K562 (cell line): ENCODE results near the gene MEIS1. TPM values are rescaled to one million over a fixed set of nuclear protein-coding genes. Genes with fewer than 3 reads are reported as not detected.

Source experiments
- ATAC-seq: fragments of 200-7000 bp; cut with Tn5 transposase; 3 replicates; pipeline ENCODE4 v1.9.1; 2020; ENCODE audit warnings: moderate library complexity
- BruUV-seq: library from RNA; stranded (reverse); fragments of 400-500 nt; replicated peaks from 2 replicates; lab custom pipeline; 2021; lab: Mats Ljungman, UMichigan
- CTCF ChIA-PET: fragments of 300-600 bp; formaldehyde crosslinking; extraction: SDS; loops from one replicate; lab custom pipeline; 2021; ENCODE audit warnings: low intra/inter-chr PET ratio; lab: Yijun Ruan, JAX
- POLR2A ChIA-PET: fragments of 300-600, 350-650 bp; sonication (Branson Sonifier 250); formaldehyde crosslinking; extraction: SDS; loops from one replicate; lab custom pipeline; 2021; ENCODE audit warnings: antibody characterized with exemption, inconsistent platforms; lab: Yijun Ruan, JAX
- DNase-seq, 4 experiments: peaks; one replicate each; pipeline versions ENCODE4 v3.0.0 to v3.0.0-alpha.2; 2011 to 2018; ENCODE audit warnings: low spot score in 3 of 4, mixed read lengths in 3 of 4; ENCODE audit errors: extremely low read depth in 1 of 4
- FAIRE-seq: peaks from 2 replicates; lab custom pipeline; 2011; peaks lifted over from hg19 to GRCh38; lab: Jason Lieb, UNC
- H2AFZ ChIP-seq: 2 replicates; pipeline ENCODE4 v1.6.0; 2011; ENCODE audit warnings: low read depth, low read length, control low read depth, inconsistent platforms
- H3K27ac ChIP-seq: fragments of 200-600 bp; 3 replicates; pipeline ENCODE4 v1.8.0; 2011; ENCODE audit warnings: low read depth, mild to moderate bottlenecking, control low read depth, inconsistent platforms, low read length, moderate library complexity, mixed read lengths; ENCODE audit errors: extremely low read depth
- H3K27me3 ChIP-seq, 2 experiments: fragments of 300-600 bp in 1 of 2; 2 replicates in 1 of 2; 3 replicates in 1 of 2; pipeline versions ENCODE4 v1.6.0 to v1.8.0; 2011; ENCODE audit warnings: inconsistent platforms in 2 of 2, low read length in 2 of 2, mild to moderate bottlenecking in 1 of 2, mixed read lengths in 1 of 2, moderate library complexity in 1 of 2; ENCODE audit not compliant: control insufficient read depth in 2 of 2, insufficient read depth in 2 of 2
- H3K36me3 ChIP-seq: fragments of 300-600 bp; 3 replicates; pipeline ENCODE4 v1.8.0; 2011; ENCODE audit warnings: mild to moderate bottlenecking, low read length, inconsistent platforms; ENCODE audit not compliant: control insufficient read depth, insufficient read depth
- H3K4me1 ChIP-seq, 2 experiments: fragments of 200-600 bp in 1 of 2; replicated peaks in 1 of 2; 2 replicates in 1 of 2; 3 replicates in 1 of 2; pipeline versions ENCODE4 v1.5.1 to v1.8.0; 2011; ENCODE audit warnings: inconsistent platforms in 2 of 2, low read length in 2 of 2, mild to moderate bottlenecking in 1 of 2, mixed read lengths in 1 of 2, moderate library complexity in 1 of 2; ENCODE audit not compliant: control insufficient read depth in 2 of 2, insufficient read depth in 2 of 2
- H3K4me2 ChIP-seq: 2 replicates; pipeline ENCODE4 v1.6.1; 2011; ENCODE audit warnings: low read length, control low read depth, inconsistent platforms, mixed read lengths; ENCODE audit not compliant: insufficient read depth
- H3K4me3 ChIP-seq: fragments of 200-600 bp; sonication (generic), shearing (Covaris generic); 2 replicates; pipeline ENCODE4 v1.5.1; 2016; ENCODE audit warnings: control low read depth, inconsistent platforms
- H3K79me2 ChIP-seq: fragments of 200-600 bp; 3 replicates; pipeline ENCODE4 v1.8.0; 2011; ENCODE audit warnings: low read length, inconsistent platforms; ENCODE audit not compliant: control insufficient read depth, insufficient read depth
- H3K9ac ChIP-seq, 2 experiments: 2 replicates each; pipeline versions ENCODE4 v1.6.0 to v1.6.1; 2011; ENCODE audit warnings: low read depth in 2 of 2, low read length in 2 of 2, control low read depth in 1 of 2, inconsistent platforms in 1 of 2, mild to moderate bottlenecking in 1 of 2, mixed read lengths in 1 of 2; ENCODE audit not compliant: insufficient read depth in 1 of 2
- H3K9me1 ChIP-seq: one replicate; pipeline ENCODE4 v1.6.0; 2011; ENCODE audit warnings: inconsistent platforms, mild to moderate bottlenecking, low read length, moderate library complexity; ENCODE audit not compliant: control insufficient read depth, insufficient read depth
- H3K9me3 ChIP-seq: replicated peaks from 2 replicates; pipeline ENCODE4 v1.5.1; 2011; ENCODE audit warnings: low read depth, low read length, inconsistent platforms; ENCODE audit not compliant: control insufficient read depth, insufficient read depth
- H4K20me1 ChIP-seq: replicated peaks from 2 replicates; pipeline ENCODE4 v1.6.1; 2011; ENCODE audit warnings: low read length, inconsistent platforms, mixed read lengths; ENCODE audit not compliant: control insufficient read depth, insufficient read depth
- HOXB6 ChIP-seq: fragments of 250-450 bp; sonication (Bioruptor Pico); IDR thresholded peaks from 2 replicates; pipeline ENCODE4 v1.5.1; 2022; ENCODE audit warnings: mild to moderate bottlenecking, borderline replicate concordance
- WGBS: fragments of 100-300 bp; shearing (Covaris generic); methylation state at CpG from one replicate; pipeline ENCODE4 v1.1.6; 2016; ENCODE audit warnings: low coverage, mixed read lengths; ENCODE audit not compliant: insufficient coverage; ENCODE audit errors: missing lambda C conversion rate; 5-methylcytosine and 5-hydroxymethylcytosine counted together
- in situ Hi-C: fragments of 300-500 bp; cut with MboI; formaldehyde crosslinking; loops from 4 replicates; pipeline ENCODE4 v1.15.0; 2018; ENCODE audit warnings: inconsistent platforms, mixed read lengths
- intact Hi-C: fragments of 100-400 bp; cut with micrococcal nuclease; formaldehyde crosslinking; loops from 2 replicates; pipeline ENCODE4 v1.14.2; 2022
- polyA plus RNA-seq, 8 experiments: library from polyadenylated mRNA; depleted of rRNA in 4 of 8; stranded (reverse) in 5 of 8; unstranded in 3 of 8; fragments of >200 nt; fragmentation: Nextera tagmentation in 2 of 8; fragmentation: Illumina TruSeq in 1 of 8; extraction: Ambion mirVana in 2 of 8; extraction: Trizol in 1 of 8; gene quantifications; 2 replicates each; pipeline versions ENCODE4 v1.2.1 to v1.2.3, GENCODE V29; 2011 to 2014; ENCODE audit warnings: inconsistent platforms in 1 of 8, missing spikeins in 1 of 8
- total RNA-seq, 7 experiments: library from RNA; depleted of rRNA in 6 of 7; stranded (reverse); fragments of >200 nt in 6 of 7; fragmentation: Illumina TruSeq in 2 of 7; extraction: Trizol in 2 of 7; gene quantifications; 2 replicates each; pipeline versions ENCODE4 v1.2.1 to v1.2.3, GENCODE V29; 2011 to 2021; ENCODE audit warnings: low replicate concordance in 1 of 7
- TF ChIP-seq, protein P1 (sequence below): fragments of 150-350 bp; IDR thresholded peaks from 2 replicates; pipeline ENCODE4 v1.6.1; 2014; ENCODE audit warnings: low read depth, mild to moderate bottlenecking, low read length, borderline replicate concordance
- TF ChIP-seq, protein P2 (sequence below): fragments of 450-650 bp; IDR thresholded peaks from 2 replicates; pipeline ENCODE4 v1.6.1; 2016; ENCODE audit warnings: mild to moderate bottlenecking
- TF ChIP-seq, protein P3 (sequence below), 2 experiments: fragments of 450-650 bp in 1 of 2; sonication (generic) in 1 of 2; formaldehyde crosslinking in 1 of 2; IDR thresholded peaks; 2 replicates each; pipeline versions ENCODE4 v1.7.1 to v1.9.0; 2016 to 2022; ENCODE audit warnings: inconsistent platforms in 1 of 2, mild to moderate bottlenecking in 1 of 2, missing genetic modification reagents in 1 of 2

The MEIS1 gene
- total and polyA plus RNA-seq, 9 of the 15 experiments (the other 6 are each of a cell fraction or from before 2014, with no cell fraction given): 2.3 to 9.0 (median 5.9) TPM

DNA sequence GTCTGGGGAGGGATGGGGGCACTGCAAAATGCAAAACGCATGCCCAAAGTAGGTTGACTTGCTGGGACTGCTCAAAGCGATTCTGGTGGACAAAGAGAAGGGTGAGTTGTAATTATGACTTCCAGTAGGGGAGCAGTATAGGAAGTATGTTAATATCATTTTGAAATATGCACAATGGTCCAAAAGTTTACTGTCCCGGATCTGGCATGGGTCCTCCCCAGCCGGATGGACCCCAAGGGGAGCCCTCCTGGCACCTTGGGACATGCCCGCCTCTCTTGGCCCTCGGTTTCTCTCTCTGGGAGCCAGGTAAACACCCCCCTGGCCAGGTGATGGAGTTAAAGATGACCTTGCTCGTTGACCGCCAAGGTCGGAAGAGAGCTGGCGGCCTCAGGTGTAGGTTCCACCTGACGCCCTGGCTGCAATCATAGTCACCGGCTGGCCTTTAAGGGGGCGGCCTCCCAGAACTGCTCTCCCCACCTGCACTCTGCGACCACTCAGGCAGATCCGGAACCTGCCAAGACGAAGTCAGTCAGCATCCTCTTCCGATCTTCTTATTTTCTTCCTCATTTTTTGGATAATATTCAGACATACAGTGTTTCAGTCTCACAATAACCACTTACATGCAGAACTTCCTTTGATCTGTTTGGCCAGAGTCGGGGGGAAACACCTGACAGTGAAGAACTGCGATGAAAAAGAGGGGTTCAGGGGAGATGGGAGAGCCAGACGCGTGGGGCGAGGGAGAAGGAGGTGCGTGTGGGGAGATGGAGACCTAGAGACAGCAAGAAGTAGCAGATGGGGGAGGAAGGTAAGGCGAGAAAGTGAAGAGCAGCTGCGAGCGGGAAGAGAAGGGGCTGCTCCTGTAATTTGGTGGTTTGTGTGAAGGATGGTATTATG is 148.3 kb downstream of the MEIS1 start:
- in situ Hi-C loops (no loop called here), intact Hi-C loops (loop anchor here (10.0 kb wide), 1 partner anchor 1262 kb away; no protein-coding TSS in a partner anchor)
- POLR2A ChIA-PET: no interaction called here
- DNase-seq (no peak), FAIRE-seq (no peak), ATAC-seq (no peak)
- CTCF ChIA-PET: no interaction called here
- Histone ChIP-seq H3K27me3 (peaks cover 29 to 32% of the 10 kb centered on the region in 2 experiments), H3K79me2 (no peaks in the 10 kb centered on the region), H4K20me1 (no peaks in the 10 kb centered on the region), H3K4me2 (no peak overlapping the region), H3K9me3 (no peaks in the 10 kb centered on the region), H3K4me1 (peaks cover 0 to 5% of the 10 kb centered on the region in 2 experiments; a peak in 2 of 5 replicates), H3K9ac (no peak overlapping the region), H3K27ac (no peak overlapping the region), H3K36me3 (no peaks in the 10 kb centered on the region), H2AFZ (no peak overlapping the region), H3K4me3 (no peak overlapping the region), H3K9me1 (no peaks in the 10 kb centered on the region)
- BruUV-seq: no TSS peak
- WGBS: 3% methylated on average over 25 of the region's 26 CpGs
- no peak for TF ChIP-seq HOXB6 (CRISPR knock-in tag)
- TF ChIP-seq, protein P1, sequence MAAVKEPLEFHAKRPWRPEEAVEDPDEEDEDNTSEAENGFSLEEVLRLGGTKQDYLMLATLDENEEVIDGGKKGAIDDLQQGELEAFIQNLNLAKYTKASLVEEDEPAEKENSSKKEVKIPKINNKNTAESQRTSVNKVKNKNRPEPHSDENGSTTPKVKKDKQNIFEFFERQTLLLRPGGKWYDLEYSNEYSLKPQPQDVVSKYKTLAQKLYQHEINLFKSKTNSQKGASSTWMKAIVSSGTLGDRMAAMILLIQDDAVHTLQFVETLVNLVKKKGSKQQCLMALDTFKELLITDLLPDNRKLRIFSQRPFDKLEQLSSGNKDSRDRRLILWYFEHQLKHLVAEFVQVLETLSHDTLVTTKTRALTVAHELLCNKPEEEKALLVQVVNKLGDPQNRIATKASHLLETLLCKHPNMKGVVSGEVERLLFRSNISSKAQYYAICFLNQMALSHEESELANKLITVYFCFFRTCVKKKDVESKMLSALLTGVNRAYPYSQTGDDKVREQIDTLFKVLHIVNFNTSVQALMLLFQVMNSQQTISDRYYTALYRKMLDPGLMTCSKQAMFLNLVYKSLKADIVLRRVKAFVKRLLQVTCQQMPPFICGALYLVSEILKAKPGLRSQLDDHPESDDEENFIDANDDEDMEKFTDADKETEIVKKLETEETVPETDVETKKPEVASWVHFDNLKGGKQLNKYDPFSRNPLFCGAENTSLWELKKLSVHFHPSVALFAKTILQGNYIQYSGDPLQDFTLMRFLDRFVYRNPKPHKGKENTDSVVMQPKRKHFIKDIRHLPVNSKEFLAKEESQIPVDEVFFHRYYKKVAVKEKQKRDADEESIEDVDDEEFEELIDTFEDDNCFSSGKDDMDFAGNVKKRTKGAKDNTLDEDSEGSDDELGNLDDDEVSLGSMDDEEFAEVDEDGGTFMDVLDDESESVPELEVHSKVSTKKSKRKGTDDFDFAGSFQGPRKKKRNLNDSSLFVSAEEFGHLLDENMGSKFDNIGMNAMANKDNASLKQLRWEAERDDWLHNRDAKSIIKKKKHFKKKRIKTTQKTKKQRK: no peak
- TF ChIP-seq, protein P2, sequence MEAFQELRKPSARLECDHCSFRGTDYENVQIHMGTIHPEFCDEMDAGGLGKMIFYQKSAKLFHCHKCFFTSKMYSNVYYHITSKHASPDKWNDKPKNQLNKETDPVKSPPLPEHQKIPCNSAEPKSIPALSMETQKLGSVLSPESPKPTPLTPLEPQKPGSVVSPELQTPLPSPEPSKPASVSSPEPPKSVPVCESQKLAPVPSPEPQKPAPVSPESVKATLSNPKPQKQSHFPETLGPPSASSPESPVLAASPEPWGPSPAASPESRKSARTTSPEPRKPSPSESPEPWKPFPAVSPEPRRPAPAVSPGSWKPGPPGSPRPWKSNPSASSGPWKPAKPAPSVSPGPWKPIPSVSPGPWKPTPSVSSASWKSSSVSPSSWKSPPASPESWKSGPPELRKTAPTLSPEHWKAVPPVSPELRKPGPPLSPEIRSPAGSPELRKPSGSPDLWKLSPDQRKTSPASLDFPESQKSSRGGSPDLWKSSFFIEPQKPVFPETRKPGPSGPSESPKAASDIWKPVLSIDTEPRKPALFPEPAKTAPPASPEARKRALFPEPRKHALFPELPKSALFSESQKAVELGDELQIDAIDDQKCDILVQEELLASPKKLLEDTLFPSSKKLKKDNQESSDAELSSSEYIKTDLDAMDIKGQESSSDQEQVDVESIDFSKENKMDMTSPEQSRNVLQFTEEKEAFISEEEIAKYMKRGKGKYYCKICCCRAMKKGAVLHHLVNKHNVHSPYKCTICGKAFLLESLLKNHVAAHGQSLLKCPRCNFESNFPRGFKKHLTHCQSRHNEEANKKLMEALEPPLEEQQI: no peak
- TF ChIP-seq, protein P3, sequence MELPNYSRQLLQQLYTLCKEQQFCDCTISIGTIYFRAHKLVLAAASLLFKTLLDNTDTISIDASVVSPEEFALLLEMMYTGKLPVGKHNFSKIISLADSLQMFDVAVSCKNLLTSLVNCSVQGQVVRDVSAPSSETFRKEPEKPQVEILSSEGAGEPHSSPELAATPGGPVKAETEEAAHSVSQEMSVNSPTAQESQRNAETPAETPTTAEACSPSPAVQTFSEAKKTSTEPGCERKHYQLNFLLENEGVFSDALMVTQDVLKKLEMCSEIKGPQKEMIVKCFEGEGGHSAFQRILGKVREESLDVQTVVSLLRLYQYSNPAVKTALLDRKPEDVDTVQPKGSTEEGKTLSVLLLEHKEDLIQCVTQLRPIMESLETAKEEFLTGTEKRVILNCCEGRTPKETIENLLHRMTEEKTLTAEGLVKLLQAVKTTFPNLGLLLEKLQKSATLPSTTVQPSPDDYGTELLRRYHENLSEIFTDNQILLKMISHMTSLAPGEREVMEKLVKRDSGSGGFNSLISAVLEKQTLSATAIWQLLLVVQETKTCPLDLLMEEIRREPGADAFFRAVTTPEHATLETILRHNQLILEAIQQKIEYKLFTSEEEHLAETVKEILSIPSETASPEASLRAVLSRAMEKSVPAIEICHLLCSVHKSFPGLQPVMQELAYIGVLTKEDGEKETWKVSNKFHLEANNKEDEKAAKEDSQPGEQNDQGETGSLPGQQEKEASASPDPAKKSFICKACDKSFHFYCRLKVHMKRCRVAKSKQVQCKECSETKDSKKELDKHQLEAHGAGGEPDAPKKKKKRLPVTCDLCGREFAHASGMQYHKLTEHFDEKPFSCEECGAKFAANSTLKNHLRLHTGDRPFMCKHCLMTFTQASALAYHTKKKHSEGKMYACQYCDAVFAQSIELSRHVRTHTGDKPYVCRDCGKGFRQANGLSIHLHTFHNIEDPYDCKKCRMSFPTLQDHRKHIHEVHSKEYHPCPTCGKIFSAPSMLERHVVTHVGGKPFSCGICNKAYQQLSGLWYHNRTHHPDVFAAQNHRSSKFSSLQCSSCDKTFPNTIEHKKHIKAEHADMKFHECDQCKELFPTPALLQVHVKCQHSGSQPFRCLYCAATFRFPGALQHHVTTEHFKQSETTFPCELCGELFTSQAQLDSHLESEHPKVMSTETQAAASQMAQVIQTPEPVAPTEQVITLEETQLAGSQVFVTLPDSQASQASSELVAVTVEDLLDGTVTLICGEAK (IDR thresholded peaks at IDR 0.05): no peak
- TF ChIP-seq, protein P3 (CRISPR knock-in tag; IDR thresholded peaks at IDR 0.05): no peak
